Heart left ventricle (tissue), 16 donors: Measurements from ENCODE around the gene SMARCC1. TPM values are rescaled to one million over a fixed set of nuclear protein-coding genes. Genes with fewer than 3 reads are reported as not detected.

Experiments used
- ATAC-seq, 4 donors: fragments of 200-7000 bp; cut with Tn5 transposase; one replicate each; pipeline ENCODE4 v1.9.1; 2020 to 2022; ENCODE audit warnings: moderate library complexity in 4 of 4, mild to moderate bottlenecking in 3 of 4, moderate number of reproducible peaks in 1 of 4
- DNase-seq, 5 donors: peaks; one replicate each; pipeline ENCODE4 v3.0.0-alpha.2; 2020
- H3K27ac ChIP-seq, 12 donors: fragments of 200-600 bp; sonication (generic) in 4 of 12; one replicate each; pipeline versions ENCODE4 v1.5.0 to v1.8.0; 2016 to 2022; ENCODE audit warnings: mild to moderate bottlenecking in 2 of 12
- H3K27me3 ChIP-seq, 9 donors: fragments of 200-600 bp; sonication (generic) in 2 of 9; one replicate each; pipeline versions ENCODE4 v1.5.1 to v1.8.0; 2016 to 2022; ENCODE audit warnings: mild to moderate bottlenecking in 3 of 9
- H3K36me3 ChIP-seq, 9 donors: fragments of 200-600 bp; sonication (generic) in 2 of 9; one replicate each; pipeline versions ENCODE4 v1.5.0 to v1.8.0; 2018 to 2022; ENCODE audit warnings: mild to moderate bottlenecking in 2 of 9
- H3K4me1 ChIP-seq, 12 donors: fragments of 200-600 bp; sonication (generic) in 4 of 12; one replicate each; pipeline versions ENCODE4 v1.5.0 to v1.8.0; 2016 to 2022; ENCODE audit warnings: mild to moderate bottlenecking in 3 of 12
- H3K4me3 ChIP-seq, 12 donors: fragments of 200-600 bp; sonication (generic) in 4 of 12; one replicate each; pipeline versions ENCODE4 v1.5.0 to v1.8.0; 2017 to 2022; ENCODE audit warnings: mild to moderate bottlenecking in 9 of 12, moderate library complexity in 4 of 12
- H3K9me3 ChIP-seq, 12 donors: fragments of 200-600 bp; sonication (generic) in 4 of 12; one replicate each; pipeline versions ENCODE4 v1.5.0 to v1.8.0; 2016 to 2022; ENCODE audit warnings: mild to moderate bottlenecking in 1 of 12
- POLR2A ChIP-seq, 2 donors: fragments of 450-650 bp; IDR thresholded peaks; one replicate each; pipeline ENCODE4 v1.6.1; 2017; ENCODE audit warnings: antibody characterized with exemption in 2 of 2, mild to moderate bottlenecking in 2 of 2, moderate library complexity in 2 of 2
- WGBS, 4 donors: extraction: QIAGEN DNeasy Blood & Tissue Kit in 2 of 4; methylation state at CpG; one replicate each; pipeline versions ENCODE4 v1.1.5 to v1.1.7; 2013 to 2018; 5-methylcytosine and 5-hydroxymethylcytosine counted together
- intact Hi-C, 10 donors: fragments of 100-400 bp; cut with DNase I; formaldehyde crosslinking; loops; one replicate each; pipeline versions ENCODE4 v1.11.1 to v1.14.2; 2022
- polyA plus RNA-seq, 2 donors: library from polyadenylated mRNA; stranded (reverse); fragments of 200-250 nt; gene quantifications; one replicate each; pipeline ENCODE4 v1.2.3, GENCODE V29; 2013
- total RNA-seq, 9 donors: library from RNA; depleted of rRNA in 2 of 9; stranded (reverse); fragments of >200 nt in 2 of 9; fragmentation: NEBNext Ultra II Directional in 3 of 9; extraction: Animal tissue kit (Norgen Biotek cat#: 25700) in 3 of 9; gene quantifications; one replicate each; pipeline versions ENCODE4 v1.1.0 to v1.2.4, GENCODE V29; 2016 to 2023
- TF ChIP-seq, protein P1 (sequence below), 12 donors: fragments of 200-600 bp; sonication (generic) in 4 of 12; IDR thresholded peaks; one replicate each; pipeline versions ENCODE4 v1.5.0 to v1.8.0; 2018 to 2022; ENCODE audit warnings: antibody characterized with exemption in 12 of 12, mild to moderate bottlenecking in 5 of 12
- donor health status: ischemic (EF 13 %, LVEDD 7.1; RV severe dilation, severe dysfunction).
- donor health status: healthy with polysubstance abuse.
- donor health status: DM: no; HTN: yes; CAD: no.
- donor health status: DM: no; HTN: no; CAD: no.
- donor health status: ischemic (EF 25% LVEDD 6.9; RV normal size, moderate dysfunction).
- donor health status: ischemic (EF 25% LVEDD 5.7; RV mildly dilated, moderate dysfunction).
- donor health status: healthy.
- donor health status: DM: yes; HTN: yes; CAD: no.
- donor health status: ischemic (EF 35%, LVEDD 5.7; RV mildly dilated, moderate dysfunction).
- donor health status: nonischemic (EF 11% LVEDD 7.7; RV severe dilation, severe dysfunction).
- donor health status: DM: yes; HTN: yes; CAD: no.
- donor health status: PGD.
- donor health status: ischemic (EF 29% LVEDD 5.4; RV normal size, mild dysfunction).
- donor health status: nonischemic (EF 23%, LVEDD 6.1; RV moderate dilation, normal function).

Gene SMARCC1
- total and polyA plus RNA-seq, 11 donors: 5.8 to 31.4 (median 25.5) TPM

DNA sequence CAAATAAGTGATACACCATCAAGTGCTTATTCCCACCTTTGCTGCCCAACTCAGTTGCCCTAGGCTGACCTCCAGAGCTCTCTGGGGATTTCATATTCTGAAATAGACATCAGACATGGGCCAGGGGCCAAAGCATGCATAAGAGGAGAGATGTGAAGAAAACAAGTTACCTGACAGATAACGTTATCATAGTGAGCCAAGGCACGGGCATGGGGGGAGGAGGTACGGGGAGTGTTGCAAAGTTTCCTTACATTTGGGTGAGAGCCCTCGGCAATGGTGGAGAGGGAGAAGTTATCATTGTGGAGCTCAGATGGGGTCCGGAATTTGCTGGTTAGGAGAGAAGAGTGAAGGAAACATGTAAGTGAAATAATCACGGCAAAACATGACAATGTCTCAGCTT, 212.8 kb downstream of the SMARCC1 start:
- H3K27me3 ChIP-seq: no peaks in the 10 kb centered on the region
- 58 to 68% (median 65%) methylated on average over 6 of the region's 6 CpGs for WGBS, 4 donors
- no peak overlapping the region for H3K4me3 ChIP-seq
- peaks cover 0 to 1% (median 0%) of the 10 kb centered on the region in 12 donors for H3K4me1 ChIP-seq
- TF ChIP-seq, protein P1, sequence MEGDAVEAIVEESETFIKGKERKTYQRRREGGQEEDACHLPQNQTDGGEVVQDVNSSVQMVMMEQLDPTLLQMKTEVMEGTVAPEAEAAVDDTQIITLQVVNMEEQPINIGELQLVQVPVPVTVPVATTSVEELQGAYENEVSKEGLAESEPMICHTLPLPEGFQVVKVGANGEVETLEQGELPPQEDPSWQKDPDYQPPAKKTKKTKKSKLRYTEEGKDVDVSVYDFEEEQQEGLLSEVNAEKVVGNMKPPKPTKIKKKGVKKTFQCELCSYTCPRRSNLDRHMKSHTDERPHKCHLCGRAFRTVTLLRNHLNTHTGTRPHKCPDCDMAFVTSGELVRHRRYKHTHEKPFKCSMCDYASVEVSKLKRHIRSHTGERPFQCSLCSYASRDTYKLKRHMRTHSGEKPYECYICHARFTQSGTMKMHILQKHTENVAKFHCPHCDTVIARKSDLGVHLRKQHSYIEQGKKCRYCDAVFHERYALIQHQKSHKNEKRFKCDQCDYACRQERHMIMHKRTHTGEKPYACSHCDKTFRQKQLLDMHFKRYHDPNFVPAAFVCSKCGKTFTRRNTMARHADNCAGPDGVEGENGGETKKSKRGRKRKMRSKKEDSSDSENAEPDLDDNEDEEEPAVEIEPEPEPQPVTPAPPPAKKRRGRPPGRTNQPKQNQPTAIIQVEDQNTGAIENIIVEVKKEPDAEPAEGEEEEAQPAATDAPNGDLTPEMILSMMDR (IDR thresholded peaks at IDR 0.05): no peak
- TF ChIP-seq POLR2A (IDR thresholded peaks at IDR 0.05): no peak
- intact Hi-C loops: no loop called here
- no peak overlapping the region for H3K27ac ChIP-seq
- no peak for ATAC-seq
- no peaks in the 10 kb centered on the region for H3K36me3 ChIP-seq
- no peaks in the 10 kb centered on the region for H3K9me3 ChIP-seq
- DNase-seq: no peak

DNA sequence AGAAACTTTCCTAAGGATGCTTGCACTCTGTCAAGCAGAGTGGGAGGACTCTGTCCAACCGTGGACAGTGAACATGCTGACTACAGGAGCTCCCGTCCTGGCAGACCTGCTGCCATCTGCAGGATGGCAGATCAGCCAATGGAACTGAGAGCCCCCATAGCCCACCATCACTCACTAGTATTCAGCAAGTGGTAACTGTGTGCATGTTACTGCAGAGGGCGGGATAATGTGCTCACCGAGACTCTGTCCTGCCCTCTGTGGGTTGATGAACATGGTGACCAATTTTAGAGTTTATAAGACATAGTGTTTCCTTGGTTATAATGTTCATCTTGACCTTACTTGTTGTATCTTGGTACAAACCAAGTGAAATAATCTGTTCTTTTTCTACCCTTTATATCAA, 214.5 kb downstream of the SMARCC1 start:
- Histone ChIP-seq H3K4me1 (no peaks in the 10 kb centered on the region), H3K36me3 (no peaks in the 10 kb centered on the region), H3K9me3 (no peaks in the 10 kb centered on the region), H3K4me3 (no peak overlapping the region), H3K27me3 (no peaks in the 10 kb centered on the region), H3K27ac (no peak overlapping the region)
- intact Hi-C loops: no loop called here
- WGBS, 4 donors: 83 to 88% (median 83%) methylated on average over 4 of the region's 4 CpGs
- TF ChIP-seq POLR2A (IDR thresholded peaks at IDR 0.05): no peak
- TF ChIP-seq, protein P1 (IDR thresholded peaks at IDR 0.05): no peak
- DNase-seq (no peak), ATAC-seq (no peak)

DNA sequence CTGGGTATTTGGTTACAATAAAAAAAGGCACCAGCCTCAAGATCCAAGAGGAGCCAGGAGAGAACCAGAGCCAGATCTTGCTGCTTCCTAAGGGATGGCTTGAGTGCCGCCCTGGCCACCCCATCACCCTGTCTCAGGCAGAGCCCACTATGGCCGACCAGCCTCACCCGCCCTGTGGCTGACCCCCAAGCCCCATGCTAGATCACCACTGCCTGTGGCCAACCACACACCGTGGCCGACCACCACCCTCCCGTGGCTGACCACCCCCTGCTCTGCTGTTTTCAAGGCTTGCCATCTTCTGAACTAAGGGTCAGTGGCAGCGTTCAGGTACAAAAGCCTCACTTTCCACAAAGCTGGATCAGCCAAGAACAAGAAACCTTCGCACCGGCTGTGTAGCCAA, 215.0 kb downstream of the SMARCC1 start:
- Histone ChIP-seq H3K9me3 (no peaks in the 10 kb centered on the region), H3K27me3 (no peaks in the 10 kb centered on the region), H3K4me3 (no peak overlapping the region), H3K36me3 (no peaks in the 10 kb centered on the region), H3K27ac (no peak overlapping the region), H3K4me1 (no peaks in the 10 kb centered on the region)
- DNase-seq: no peak
- intact Hi-C loops: no loop called here
- WGBS, 4 donors: 88 to 94% (median 91%) methylated on average over 7 to 9 of the region's 9 CpGs
- TF ChIP-seq, protein P1 (IDR thresholded peaks at IDR 0.05): no peak
- TF ChIP-seq POLR2A (IDR thresholded peaks at IDR 0.05): no peak
- ATAC-seq: no peak

DNA sequence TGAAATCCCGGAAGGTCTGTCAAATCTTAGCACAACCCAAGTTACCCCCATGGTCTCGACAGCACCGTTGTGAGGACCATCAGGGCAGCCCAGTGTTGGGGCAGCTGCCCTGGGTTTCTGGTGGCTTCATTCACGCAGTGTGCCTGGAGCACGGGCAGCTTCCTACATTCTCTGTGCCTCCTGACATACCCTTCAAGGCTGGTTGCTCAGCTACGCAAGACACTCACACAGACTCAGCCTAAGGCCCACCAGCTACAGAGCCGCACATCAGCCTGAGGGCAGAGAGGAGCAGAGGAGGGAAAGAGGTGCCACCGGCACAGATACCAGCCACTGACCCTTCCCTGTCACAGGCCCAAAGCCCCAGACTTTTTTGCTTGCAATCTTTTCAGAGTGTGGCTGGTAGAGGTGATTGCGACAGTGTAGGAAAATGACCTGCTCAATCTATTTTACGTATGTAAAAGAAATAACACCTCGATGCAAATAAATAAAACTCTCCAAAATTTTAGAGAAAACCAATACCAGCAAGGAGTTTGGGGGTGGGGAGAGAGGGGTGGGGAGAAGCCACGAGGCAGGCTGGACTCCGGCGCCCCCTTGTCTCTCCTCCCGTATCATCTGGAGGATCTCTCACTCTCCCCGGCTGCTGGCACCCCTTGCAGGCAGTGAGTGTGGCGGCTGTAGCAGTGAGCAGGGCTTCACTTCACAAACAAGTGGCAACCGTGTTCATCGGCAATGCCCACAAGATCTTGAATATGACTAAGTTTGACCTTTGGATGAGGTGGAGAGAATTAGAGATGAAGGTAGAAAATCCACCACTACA, 215.8 kb downstream of the SMARCC1 start:
- ATAC-seq: no peak
- intact Hi-C loops: no loop called here

More for the DNA sequence above, 215.8 kb downstream of the SMARCC1 start:
- H3K4me3 ChIP-seq: no peak overlapping the region
- no peaks in the 10 kb centered on the region for H3K36me3 ChIP-seq
- H3K27me3 ChIP-seq: no peaks in the 10 kb centered on the region
- no peak overlapping the region for H3K27ac ChIP-seq
- 78 to 83% (median 82%) methylated on average over 19 of the region's 19 CpGs for WGBS, 4 donors
- no peak for DNase-seq
- TF ChIP-seq, protein P1 (IDR thresholded peaks at IDR 0.05): no peak
- no peaks in the 10 kb centered on the region for H3K4me1 ChIP-seq
- no peaks in the 10 kb centered on the region for H3K9me3 ChIP-seq
